Body of pancreas (tissue), 4 donors: Measurements from ENCODE around the gene WIPI1. TPM values are rescaled to one million over a fixed set of nuclear protein-coding genes. Genes with fewer than 3 reads are reported as not detected.

Experiments
- ATAC-seq: fragments of 150-250 bp; one replicate; pipeline ENCODE4 v1.9.1; 2016
- DNase-seq, 4 donors: peaks; one replicate each; pipeline ENCODE4 v3.0.0-alpha.2; 2019
- H3K27ac ChIP-seq, 4 donors: fragments of 200-600 bp; sonication (generic); 1 replicate in 3 of 4; 2 replicates in 1 of 4; pipeline versions ENCODE4 v1.5.1 to v1.6.1; 2016 to 2019; ENCODE audit warnings: mild to moderate bottlenecking in 1 of 4, mixed read lengths in 1 of 4, moderate library complexity in 1 of 4
- H3K27me3 ChIP-seq, 2 donors: fragments of 200-600 bp; sonication (generic); one replicate each; pipeline ENCODE4 v1.6.0; 2016; ENCODE audit warnings: mild to moderate bottlenecking in 1 of 2
- H3K36me3 ChIP-seq, 2 donors: fragments of 200-600 bp; sonication (generic); replicated peaks in 1 of 2; 2 replicates each; pipeline ENCODE4 v1.5.1; 2016; ENCODE audit warnings: low read depth in 2 of 2; ENCODE audit not compliant: insufficient read depth in 1 of 2
- H3K4me1 ChIP-seq: fragments of 200-600 bp; sonication (generic); one replicate; pipeline ENCODE4 v1.6.0; 2016
- H3K4me3 ChIP-seq, 2 donors: fragments of 200-600 bp; sonication (generic); 1 replicate in 1 of 2; 2 replicates in 1 of 2; pipeline ENCODE4 v1.5.1; 2016 to 2019
- H3K9me3 ChIP-seq, 3 donors: fragments of 200-600 bp; sonication (generic); 1 replicate in 2 of 3; 2 replicates in 1 of 3; pipeline ENCODE4 v1.5.1; 2016
- CTCF ChIP-seq, 7 experiments: fragments of 450-650 bp in 4 of 7; fragments of 200-600 bp in 3 of 7; sonication (generic) in 3 of 7; IDR thresholded peaks; one replicate each; pipeline ENCODE4 v1.5.1; 2016 to 2019; ENCODE audit warnings: antibody characterized with exemption in 7 of 7
- POLR2A ChIP-seq, 3 donors: fragments of 450-650 bp; IDR thresholded peaks; one replicate each; pipeline ENCODE4 v1.6.1; 2016; ENCODE audit warnings: antibody characterized with exemption in 3 of 3, mild to moderate bottlenecking in 2 of 3
- WGBS, 2 donors: methylation state at CpG; one replicate each; pipeline ENCODE4 v1.1.5; 2017; 5-methylcytosine and 5-hydroxymethylcytosine counted together
- intact Hi-C: fragments of 100-400 bp; cut with DNase I; formaldehyde crosslinking; loops from one replicate; pipeline ENCODE4 v1.15.1; 2023
- total RNA-seq, 2 donors: library from RNA; depleted of rRNA; stranded (reverse); fragments of >200 nt; gene quantifications; one replicate each; pipeline ENCODE4 v1.1.0, GENCODE V29; 2016

WIPI1 gene
- total RNA-seq, 2 donors from 2014 or later: 20.5 to 22.4 TPM

GRCh38 chr17:68468788-68469187 is 11.5 kb upstream of the WIPI1 start:
- intact Hi-C loops: loop anchor here (10.0 kb wide), 1 partner anchor 204 kb away; no protein-coding TSS in a partner anchor
- Histone ChIP-seq H3K4me3 (no peak overlapping the region), H3K27ac (no peak overlapping the region), H3K9me3 (no peaks in the 10 kb centered on the region), H3K36me3 (no peaks in the 10 kb centered on the region), H3K4me1 (peaks cover 8% of the 10 kb centered on the region), H3K27me3 (no peaks in the 10 kb centered on the region)
- TF ChIP-seq CTCF (IDR thresholded peaks at IDR 0.05) (no peak), POLR2A (IDR thresholded peaks at IDR 0.05) (no peak)
- DNase-seq (no peak), ATAC-seq (no peak)
- WGBS, 2 donors: 84 to 85% methylated on average over 1 of the region's 1 CpG

GRCh38 chr17:68468334-68468733 is 11.0 kb upstream of the WIPI1 start:
- Histone ChIP-seq H3K4me1 (peaks cover 11% of the 10 kb centered on the region), H3K27me3 (no peaks in the 10 kb centered on the region), H3K9me3 (no peaks in the 10 kb centered on the region), H3K4me3 (no peak overlapping the region), H3K36me3 (no peaks in the 10 kb centered on the region), H3K27ac (no peak overlapping the region)
- intact Hi-C loops: loop anchor here (10.0 kb wide), 1 partner anchor 204 kb away; no protein-coding TSS in a partner anchor
- 35 to 47% methylated on average over 5 of the region's 5 CpGs for WGBS, 2 donors
- no peak for TF ChIP-seq POLR2A (IDR thresholded peaks at IDR 0.05)
- TF ChIP-seq CTCF (IDR thresholded peaks at IDR 0.05): no peak
- DNase-seq (no peak), ATAC-seq (no peak)

- Histone ChIP-seq H3K4me3 (no peak overlapping the region), H3K27ac (no peak overlapping the region), H3K9me3 (no peaks in the 10 kb centered on the region), H3K4me1 (peaks cover 33% of the 10 kb centered on the region), H3K27me3 (no peaks in the 10 kb centered on the region), H3K36me3 (no peaks in the 10 kb centered on the region)
- no peak for ATAC-seq
- no peak for DNase-seq
- 30 to 37% methylated on average over 6 of the region's 6 CpGs for WGBS, 2 donors
- intact Hi-C loops: loop anchor here (10.0 kb wide), 1 partner anchor 199 kb away; no protein-coding TSS in a partner anchor
- TF ChIP-seq CTCF (IDR thresholded peaks at IDR 0.05) (peak in 1 of 7 experiments; percentile 5), POLR2A (IDR thresholded peaks at IDR 0.05) (no peak)
Measured at GRCh38 chr17:68463211-68464019, 6.1 kb upstream of the WIPI1 start.

GRCh38 chr17:68462381-68463210 is 5.3 kb upstream of the WIPI1 start:
- DNase-seq (peak; percentile 68 to 79 (median 76)), ATAC-seq (peak; percentile 81)
- Histone ChIP-seq H3K27me3 (no peaks in the 10 kb centered on the region), H3K27ac (no peak overlapping the region), H3K36me3 (no peaks in the 10 kb centered on the region), H3K4me1 (peaks cover 36% of the 10 kb centered on the region), H3K9me3 (no peaks in the 10 kb centered on the region), H3K4me3 (no peak overlapping the region)
- 41 to 45% methylated on average over 15 of the region's 15 CpGs for WGBS, 2 donors
- intact Hi-C loops: loop anchor here (10.0 kb wide), 1 partner anchor 198 kb away; no protein-coding TSS in a partner anchor
- TF ChIP-seq POLR2A (IDR thresholded peaks at IDR 0.05) (no peak), CTCF (IDR thresholded peaks at IDR 0.05) (peak; percentile 45 to 84 (median 80))
